Measurements from ENCODE around the gene ATP6V1B1. TPM values are rescaled to one million over a fixed set of nuclear protein-coding genes. Genes with fewer than 3 reads are reported as not detected.
A peak's percentile ranks its signal among the peaks of the same experiment; 100 is the strongest.

The ATP6V1B1 gene
- total and polyA plus RNA-seq, 2 of the 13 experiments (the other 11 are each of a cell fraction or from before 2014, with no cell fraction given): 0.58 to 1.6 TPM

DNA sequence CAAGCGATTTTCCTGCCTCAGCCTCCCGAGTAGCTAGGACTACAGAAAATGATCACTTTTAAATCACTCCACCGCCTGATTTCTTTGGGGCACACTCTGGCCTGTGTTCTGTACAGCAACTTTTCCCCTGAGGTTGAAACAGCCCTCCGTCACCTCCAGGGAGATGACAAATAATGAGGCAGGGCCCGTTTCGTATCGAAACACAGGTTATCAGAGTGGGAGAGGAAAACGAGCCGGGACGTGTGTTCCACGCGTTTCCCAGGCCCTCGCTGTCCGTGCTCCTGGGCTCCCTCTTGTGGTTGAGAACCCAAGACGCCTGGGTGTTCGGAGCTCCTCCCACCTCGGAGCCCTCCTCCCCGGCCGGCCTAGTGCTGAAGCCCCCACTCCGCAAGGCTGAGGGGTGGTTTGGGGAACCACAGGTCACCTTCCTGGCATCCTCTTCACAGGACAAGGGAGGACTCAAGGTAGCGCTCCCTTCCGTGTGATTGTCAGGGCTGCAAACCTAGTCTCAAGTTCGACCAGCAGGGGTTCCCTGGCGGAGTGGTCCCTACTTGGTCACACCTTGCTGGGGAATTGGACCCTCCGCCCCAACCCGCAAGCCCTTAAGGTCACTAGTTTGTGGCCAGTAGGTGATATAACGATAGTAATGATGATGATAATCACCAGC lies 12.8 kb downstream of the ATP6V1B1 start (continued):
- TF ChIP-seq, protein P1, sequence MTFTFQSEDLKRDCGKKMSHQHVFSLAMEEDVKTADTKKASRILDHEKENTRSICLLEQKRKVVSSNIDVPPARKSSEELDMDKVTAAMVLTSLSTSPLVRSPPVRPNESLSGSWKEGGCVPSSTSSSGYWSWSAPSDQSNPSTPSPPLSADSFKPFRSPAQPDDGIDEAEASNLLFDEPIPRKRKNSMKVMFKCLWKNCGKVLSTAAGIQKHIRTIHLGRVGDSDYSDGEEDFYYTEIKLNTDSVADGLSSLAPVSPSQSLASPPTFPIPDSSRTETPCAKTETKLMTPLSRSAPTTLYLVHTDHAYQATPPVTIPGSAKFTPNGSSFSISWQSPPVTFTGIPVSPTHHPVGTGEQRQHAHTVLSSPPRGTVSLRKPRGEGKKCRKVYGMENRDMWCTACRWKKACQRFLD (CRISPR knock-in tag; IDR thresholded peaks at IDR 0.05; ENCODE audit: borderline replicate concordance): 0 out of 2 replicates have a peak, but pooled peaks have one; percentile 51
- TF ChIP-seq TEAD3 (CRISPR knock-in tag; optimal IDR thresholded peaks at IDR 0.05; ENCODE audit: borderline replicate concordance) (peak; percentile 21), MIER3 (CRISPR knock-in tag; IDR thresholded peaks at IDR 0.05; ENCODE audit: borderline replicate concordance) (no peak), KDM2A (CRISPR knock-in tag; IDR thresholded peaks at IDR 0.05; ENCODE audit: borderline replicate concordance, low read depth) (peak; percentile 86; the same call in 1 of the 2 replicates), SATB2 (CRISPR knock-in tag; IDR thresholded peaks at IDR 0.05) (peak; percentile 66; the same call in 1 of the 2 replicates), SMC3 (IDR thresholded peaks at IDR 0.05; ENCODE audit: low read length) (peak; percentile 51; the same call in 1 of the 2 replicates), ZNF614 (CRISPR knock-in tag; IDR thresholded peaks at IDR 0.05; ENCODE audit: borderline replicate concordance) (no peak), CBFB (CRISPR knock-in tag; IDR thresholded peaks at IDR 0.05) (0 out of 2 replicates have a peak, but pooled peaks have one; percentile 17), ZNF737 (CRISPR knock-in tag; IDR thresholded peaks at IDR 0.05; ENCODE audit: borderline replicate concordance) (no peak), ZNF557 (CRISPR knock-in tag; IDR thresholded peaks at IDR 0.05) (peak; percentile 70; the same call in 1 of the 2 replicates), ZNF430 (CRISPR knock-in tag; IDR thresholded peaks at IDR 0.05) (no peak), ZNF224 (CRISPR knock-in tag; IDR thresholded peaks at IDR 0.05) (peak; percentile 50; the same call in 1 of the 2 replicates), ZMYM2 (CRISPR knock-in tag; IDR thresholded peaks at IDR 0.05) (0 out of 2 replicates have a peak, but pooled peaks have one; percentile 5), EP300 (IDR thresholded peaks at IDR 0.05; ENCODE audit: low read depth in 2 of 2, low read length in 2 of 2) (no peak), EP300 (CRISPR knock-in tag; IDR thresholded peaks at IDR 0.05; ENCODE audit: borderline replicate concordance) (no peak)
- TF ChIP-seq, protein P2, sequence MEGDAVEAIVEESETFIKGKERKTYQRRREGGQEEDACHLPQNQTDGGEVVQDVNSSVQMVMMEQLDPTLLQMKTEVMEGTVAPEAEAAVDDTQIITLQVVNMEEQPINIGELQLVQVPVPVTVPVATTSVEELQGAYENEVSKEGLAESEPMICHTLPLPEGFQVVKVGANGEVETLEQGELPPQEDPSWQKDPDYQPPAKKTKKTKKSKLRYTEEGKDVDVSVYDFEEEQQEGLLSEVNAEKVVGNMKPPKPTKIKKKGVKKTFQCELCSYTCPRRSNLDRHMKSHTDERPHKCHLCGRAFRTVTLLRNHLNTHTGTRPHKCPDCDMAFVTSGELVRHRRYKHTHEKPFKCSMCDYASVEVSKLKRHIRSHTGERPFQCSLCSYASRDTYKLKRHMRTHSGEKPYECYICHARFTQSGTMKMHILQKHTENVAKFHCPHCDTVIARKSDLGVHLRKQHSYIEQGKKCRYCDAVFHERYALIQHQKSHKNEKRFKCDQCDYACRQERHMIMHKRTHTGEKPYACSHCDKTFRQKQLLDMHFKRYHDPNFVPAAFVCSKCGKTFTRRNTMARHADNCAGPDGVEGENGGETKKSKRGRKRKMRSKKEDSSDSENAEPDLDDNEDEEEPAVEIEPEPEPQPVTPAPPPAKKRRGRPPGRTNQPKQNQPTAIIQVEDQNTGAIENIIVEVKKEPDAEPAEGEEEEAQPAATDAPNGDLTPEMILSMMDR (CRISPR knock-in tag; IDR thresholded peaks at IDR 0.05): peak; percentile 98
- TF ChIP-seq, protein P3, sequence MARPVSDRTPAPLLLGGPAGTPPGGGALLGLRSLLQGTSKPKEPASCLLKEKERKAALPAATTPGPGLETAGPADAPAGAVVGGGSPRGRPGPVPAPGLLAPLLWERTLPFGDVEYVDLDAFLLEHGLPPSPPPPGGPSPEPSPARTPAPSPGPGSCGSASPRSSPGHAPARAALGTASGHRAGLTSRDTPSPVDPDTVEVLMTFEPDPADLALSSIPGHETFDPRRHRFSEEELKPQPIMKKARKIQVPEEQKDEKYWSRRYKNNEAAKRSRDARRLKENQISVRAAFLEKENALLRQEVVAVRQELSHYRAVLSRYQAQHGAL (CRISPR knock-in tag; IDR thresholded peaks at IDR 0.05; ENCODE audit: not compliant biosample characterization): peak; percentile 79
- TF ChIP-seq, protein P4, sequence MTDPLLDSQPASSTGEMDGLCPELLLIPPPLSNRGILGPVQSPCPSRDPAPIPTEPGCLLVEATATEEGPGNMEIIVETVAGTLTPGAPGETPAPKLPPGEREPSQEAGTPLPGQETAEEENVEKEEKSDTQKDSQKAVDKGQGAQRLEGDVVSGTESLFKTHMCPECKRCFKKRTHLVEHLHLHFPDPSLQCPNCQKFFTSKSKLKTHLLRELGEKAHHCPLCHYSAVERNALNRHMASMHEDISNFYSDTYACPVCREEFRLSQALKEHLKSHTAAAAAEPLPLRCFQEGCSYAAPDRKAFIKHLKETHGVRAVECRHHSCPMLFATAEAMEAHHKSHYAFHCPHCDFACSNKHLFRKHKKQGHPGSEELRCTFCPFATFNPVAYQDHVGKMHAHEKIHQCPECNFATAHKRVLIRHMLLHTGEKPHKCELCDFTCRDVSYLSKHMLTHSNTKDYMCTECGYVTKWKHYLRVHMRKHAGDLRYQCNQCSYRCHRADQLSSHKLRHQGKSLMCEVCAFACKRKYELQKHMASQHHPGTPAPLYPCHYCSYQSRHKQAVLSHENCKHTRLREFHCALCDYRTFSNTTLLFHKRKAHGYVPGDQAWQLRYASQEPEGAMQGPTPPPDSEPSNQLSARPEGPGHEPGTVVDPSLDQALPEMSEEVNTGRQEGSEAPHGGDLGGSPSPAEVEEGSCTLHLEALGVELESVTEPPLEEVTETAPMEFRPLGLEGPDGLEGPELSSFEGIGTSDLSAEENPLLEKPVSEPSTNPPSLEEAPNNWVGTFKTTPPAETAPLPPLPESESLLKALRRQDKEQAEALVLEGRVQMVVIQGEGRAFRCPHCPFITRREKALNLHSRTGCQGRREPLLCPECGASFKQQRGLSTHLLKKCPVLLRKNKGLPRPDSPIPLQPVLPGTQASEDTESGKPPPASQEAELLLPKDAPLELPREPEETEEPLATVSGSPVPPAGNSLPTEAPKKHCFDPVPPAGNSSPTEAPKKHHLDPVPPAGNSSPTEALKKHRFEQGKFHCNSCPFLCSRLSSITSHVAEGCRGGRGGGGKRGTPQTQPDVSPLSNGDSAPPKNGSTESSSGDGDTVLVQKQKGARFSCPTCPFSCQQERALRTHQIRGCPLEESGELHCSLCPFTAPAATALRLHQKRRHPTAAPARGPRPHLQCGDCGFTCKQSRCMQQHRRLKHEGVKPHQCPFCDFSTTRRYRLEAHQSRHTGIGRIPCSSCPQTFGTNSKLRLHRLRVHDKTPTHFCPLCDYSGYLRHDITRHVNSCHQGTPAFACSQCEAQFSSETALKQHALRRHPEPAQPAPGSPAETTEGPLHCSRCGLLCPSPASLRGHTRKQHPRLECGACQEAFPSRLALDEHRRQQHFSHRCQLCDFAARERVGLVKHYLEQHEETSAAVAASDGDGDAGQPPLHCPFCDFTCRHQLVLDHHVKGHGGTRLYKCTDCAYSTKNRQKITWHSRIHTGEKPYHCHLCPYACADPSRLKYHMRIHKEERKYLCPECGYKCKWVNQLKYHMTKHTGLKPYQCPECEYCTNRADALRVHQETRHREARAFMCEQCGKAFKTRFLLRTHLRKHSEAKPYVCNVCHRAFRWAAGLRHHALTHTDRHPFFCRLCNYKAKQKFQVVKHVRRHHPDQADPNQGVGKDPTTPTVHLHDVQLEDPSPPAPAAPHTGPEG (CRISPR knock-in tag; IDR thresholded peaks at IDR 0.05): peak; percentile 51; the same call in 1 of the 2 replicates

All from HepG2 (cell line).